ENCODE results near the gene FOXF1. TPM values are rescaled to one million over a fixed set of nuclear protein-coding genes. Genes with fewer than 3 reads are reported as not detected.
A peak's percentile ranks its signal among the peaks of the same experiment; 100 is the strongest.

Gene FOXF1
- total and polyA plus RNA-seq, 2 donors (not counting 1 experiment from before 2014, with no cell fraction given) = 14.0 to 31.5 TPM

DNA sequence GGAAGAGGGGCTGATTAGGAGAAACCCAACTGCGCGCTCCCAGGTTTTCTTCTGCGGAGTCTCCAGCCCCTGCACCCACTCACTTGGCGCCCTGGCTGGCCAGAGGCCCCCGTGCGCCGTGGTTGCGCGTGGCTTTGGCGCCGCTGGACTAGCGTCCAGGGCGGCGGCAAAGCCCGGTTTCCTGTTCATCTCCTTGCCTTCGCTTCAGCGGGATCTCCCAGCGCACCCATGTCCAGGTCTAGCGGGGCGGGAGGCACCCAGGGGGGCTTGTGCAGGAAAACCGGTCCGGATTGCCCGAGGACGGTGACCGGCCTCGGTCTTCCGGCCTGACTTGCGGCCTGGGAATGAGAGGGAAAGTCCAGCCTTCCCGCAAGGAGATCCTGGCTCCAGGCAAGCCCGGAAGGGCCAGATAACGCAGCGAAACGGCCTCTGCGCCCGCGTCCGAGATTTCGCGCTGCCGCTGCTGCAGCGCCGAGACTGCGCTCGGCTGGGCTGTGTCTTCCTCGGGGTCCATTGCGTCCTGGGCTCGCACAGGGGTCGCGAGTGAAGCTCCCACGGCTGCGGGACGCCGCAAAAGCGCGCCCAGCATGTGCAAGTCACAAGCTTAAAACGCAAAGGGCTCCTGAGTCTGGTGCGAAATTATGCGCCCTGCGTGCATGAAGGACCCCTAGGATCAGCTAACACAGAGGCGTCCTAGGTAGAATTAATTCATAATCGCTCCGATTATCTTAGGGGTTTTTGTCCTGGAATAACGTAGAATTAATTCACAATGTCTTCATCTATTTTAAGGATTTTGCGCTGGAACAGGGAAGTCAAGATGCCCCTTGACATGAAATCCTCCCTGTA, 5.7 kb downstream of the FOXF1 start:
- no peaks in the 10 kb centered on the region for H3K27me3 ChIP-seq (ENCODE audit: control insufficient read depth, insufficient read depth, low read length)
- H3K79me2 ChIP-seq (ENCODE audit: control insufficient read depth, insufficient read depth, low read length) = peaks cover 79% of the 10 kb centered on the region
- H3K36me3 ChIP-seq (ENCODE audit: control insufficient read depth, insufficient read depth, low read length) = peaks cover 43% of the 10 kb centered on the region
- peak overlapping the region; percentile 87 for H3K9ac ChIP-seq (ENCODE audit: insufficient read depth, low read length)
- H3K4me2 ChIP-seq (ENCODE audit: extremely low read depth, insufficient read depth, low read length) = peak overlapping the region; percentile 96
- H3K27ac ChIP-seq (ENCODE audit: insufficient read depth, low read length) = peak overlapping the region; percentile 97
- peaks cover 5% of the 10 kb centered on the region for H4K20me1 ChIP-seq (ENCODE audit: control insufficient read depth, extremely low read depth, insufficient read depth, low read length)
- H3K4me1 ChIP-seq (ENCODE audit: control insufficient read depth, extremely low read depth, insufficient read depth, low read length) = peaks cover 23% of the 10 kb centered on the region
- no peak overlapping the region for H2AFZ ChIP-seq (ENCODE audit: low read length)
- H3K4me3 ChIP-seq (replicated peaks in 1 of 4; ENCODE audit: control extremely low read depth in 1 of 4, insufficient read depth in 1 of 4, low read depth in 3 of 4, low read length in 4 of 4) = peak overlapping the region; percentile 95 to 99 (median 98)
- DNase-seq (ENCODE audit: low read depth in 2 of 2) = peak in 1 of 2 donors; percentile 74
- TF ChIP-seq EZH2 (IDR thresholded peaks at IDR 0.05; ENCODE audit: low read length, missing control alignments) = no peak
- TF ChIP-seq, protein P1, sequence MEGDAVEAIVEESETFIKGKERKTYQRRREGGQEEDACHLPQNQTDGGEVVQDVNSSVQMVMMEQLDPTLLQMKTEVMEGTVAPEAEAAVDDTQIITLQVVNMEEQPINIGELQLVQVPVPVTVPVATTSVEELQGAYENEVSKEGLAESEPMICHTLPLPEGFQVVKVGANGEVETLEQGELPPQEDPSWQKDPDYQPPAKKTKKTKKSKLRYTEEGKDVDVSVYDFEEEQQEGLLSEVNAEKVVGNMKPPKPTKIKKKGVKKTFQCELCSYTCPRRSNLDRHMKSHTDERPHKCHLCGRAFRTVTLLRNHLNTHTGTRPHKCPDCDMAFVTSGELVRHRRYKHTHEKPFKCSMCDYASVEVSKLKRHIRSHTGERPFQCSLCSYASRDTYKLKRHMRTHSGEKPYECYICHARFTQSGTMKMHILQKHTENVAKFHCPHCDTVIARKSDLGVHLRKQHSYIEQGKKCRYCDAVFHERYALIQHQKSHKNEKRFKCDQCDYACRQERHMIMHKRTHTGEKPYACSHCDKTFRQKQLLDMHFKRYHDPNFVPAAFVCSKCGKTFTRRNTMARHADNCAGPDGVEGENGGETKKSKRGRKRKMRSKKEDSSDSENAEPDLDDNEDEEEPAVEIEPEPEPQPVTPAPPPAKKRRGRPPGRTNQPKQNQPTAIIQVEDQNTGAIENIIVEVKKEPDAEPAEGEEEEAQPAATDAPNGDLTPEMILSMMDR (conservative IDR thresholded peaks at IDR 0.05 in 1 of 2, IDR thresholded peaks at IDR 0.05 in 1 of 2; ENCODE audit: low read depth in 1 of 2, low read length in 2 of 2) = no peak
- no peaks in the 10 kb centered on the region for H3K9me3 ChIP-seq (ENCODE audit: control insufficient read depth, insufficient read depth, low read depth, low read length)

GRCh38 chr16:86516623-86517003, 6.3 kb downstream of the FOXF1 start:
- Histone ChIP-seq H3K27ac (ENCODE audit: insufficient read depth, low read length) (peak overlapping the region; percentile 97), H3K9me3 (ENCODE audit: control insufficient read depth, insufficient read depth, low read depth, low read length) (no peaks in the 10 kb centered on the region), H3K4me1 (ENCODE audit: control insufficient read depth, extremely low read depth, insufficient read depth, low read length) (peaks cover 23% of the 10 kb centered on the region), H3K79me2 (ENCODE audit: control insufficient read depth, insufficient read depth, low read length) (peaks cover 73% of the 10 kb centered on the region), H3K27me3 (ENCODE audit: control insufficient read depth, insufficient read depth, low read length) (no peaks in the 10 kb centered on the region), H2AFZ (ENCODE audit: low read length) (no peak overlapping the region), H3K4me2 (ENCODE audit: extremely low read depth, insufficient read depth, low read length) (peak overlapping the region; percentile 96), H4K20me1 (ENCODE audit: control insufficient read depth, extremely low read depth, insufficient read depth, low read length) (peaks cover 5% of the 10 kb centered on the region), H3K9ac (ENCODE audit: insufficient read depth, low read length) (peak overlapping the region; percentile 87), H3K36me3 (ENCODE audit: control insufficient read depth, insufficient read depth, low read length) (peaks cover 38% of the 10 kb centered on the region), H3K4me3 (replicated peaks in 1 of 4; ENCODE audit: control extremely low read depth in 1 of 4, insufficient read depth in 1 of 4, low read depth in 3 of 4, low read length in 4 of 4) (peak overlapping the region; percentile 95 to 99 (median 98))
- TF ChIP-seq EZH2 (IDR thresholded peaks at IDR 0.05; ENCODE audit: low read length, missing control alignments) = no peak
- TF ChIP-seq, protein P1 (conservative IDR thresholded peaks at IDR 0.05 in 1 of 2, IDR thresholded peaks at IDR 0.05 in 1 of 2; ENCODE audit: low read depth in 1 of 2, low read length in 2 of 2) = no peak
- DNase-seq (ENCODE audit: low read depth in 2 of 2) = peak; percentile 66 to 67

GRCh38 chr16:86517033-86517432, 6.7 kb downstream of the FOXF1 start:
- Histone ChIP-seq H3K79me2 (ENCODE audit: control insufficient read depth, insufficient read depth, low read length) (peaks cover 69% of the 10 kb centered on the region), H3K36me3 (ENCODE audit: control insufficient read depth, insufficient read depth, low read length) (peaks cover 37% of the 10 kb centered on the region), H3K9ac (ENCODE audit: insufficient read depth, low read length) (peak overlapping the region; percentile 87), H3K4me1 (ENCODE audit: control insufficient read depth, extremely low read depth, insufficient read depth, low read length) (peaks cover 23% of the 10 kb centered on the region), H2AFZ (ENCODE audit: low read length) (no peak overlapping the region), H3K27ac (ENCODE audit: insufficient read depth, low read length) (peak overlapping the region; percentile 97), H4K20me1 (ENCODE audit: control insufficient read depth, extremely low read depth, insufficient read depth, low read length) (peaks cover 3% of the 10 kb centered on the region), H3K4me2 (ENCODE audit: extremely low read depth, insufficient read depth, low read length) (peak overlapping the region; percentile 49), H3K4me3 (replicated peaks in 1 of 4; ENCODE audit: control extremely low read depth in 1 of 4, insufficient read depth in 1 of 4, low read depth in 3 of 4, low read length in 4 of 4) (peak overlapping the region; percentile 25 to 99 (median 96)), H3K27me3 (ENCODE audit: control insufficient read depth, insufficient read depth, low read length) (no peaks in the 10 kb centered on the region), H3K9me3 (ENCODE audit: control insufficient read depth, insufficient read depth, low read depth, low read length) (no peaks in the 10 kb centered on the region)
- DNase-seq (ENCODE audit: low read depth in 2 of 2) = no peak
- TF ChIP-seq, protein P1 (conservative IDR thresholded peaks at IDR 0.05 in 1 of 2, IDR thresholded peaks at IDR 0.05 in 1 of 2; ENCODE audit: low read depth in 1 of 2, low read length in 2 of 2) = no peak
- TF ChIP-seq EZH2 (IDR thresholded peaks at IDR 0.05; ENCODE audit: low read length, missing control alignments) = no peak
